GM12875 (cell line): ENCODE measurements around the gene CATSPERZ.

Source experiments
- H3K4me3 ChIP-seq: one replicate; pipeline ENCODE4 v1.5.1; 2011; ENCODE audit warnings: low read depth, low read length, control low read depth
- CTCF ChIP-seq: IDR thresholded peaks from 2 replicates; pipeline ENCODE4 v1.5.1; 2011; ENCODE audit warnings: low read depth, mild to moderate bottlenecking, control low read depth, inconsistent platforms, low read length, moderate library complexity, borderline replicate concordance; ENCODE audit not compliant: insufficient read depth

Gene CATSPERZ

GRCh38 chr11:64259533-64260067 lies 40.6 kb upstream of the CATSPERZ start:
- H3K4me3 ChIP-seq: no peak overlapping the region
- TF ChIP-seq CTCF: no peak

- TF ChIP-seq CTCF: no peak
- no peak overlapping the region for H3K4me3 ChIP-seq
Observed at GRCh38 chr11:64260147-64260708, 39.9 kb upstream of the CATSPERZ start.

GRCh38 chr11:64261556-64262080 lies 38.5 kb upstream of the CATSPERZ start:
- no peak for TF ChIP-seq CTCF
- H3K4me3 ChIP-seq: no peak overlapping the region

- H3K4me3 ChIP-seq: no peak overlapping the region
- TF ChIP-seq CTCF: no peak
Observed at GRCh38 chr11:64262271-64263002, 37.7 kb upstream of the CATSPERZ start.

- no peak for TF ChIP-seq CTCF
- no peak overlapping the region for H3K4me3 ChIP-seq
Observed at GRCh38 chr11:64263021-64263946, 36.9 kb upstream of the CATSPERZ start.

- TF ChIP-seq CTCF: no peak
- no peak overlapping the region for H3K4me3 ChIP-seq
Observed at GRCh38 chr11:64263947-64264317, 36.2 kb upstream of the CATSPERZ start.
